Right kidney (tissue), 1 donor: ENCODE data around the gene DIAPH3.

Source experiments
- DNase-seq: peaks from one replicate; pipeline ENCODE4 v3.0.0-alpha.2; 2016

Gene DIAPH3

GRCh38 chr13:59867867-59868266 is 295.9 kb downstream of the DIAPH3 start:
- DNase-seq, result no peak

GRCh38 chr13:59865398-59865797 is 298.3 kb downstream of the DIAPH3 start:
- DNase-seq, result no peak

- no peak for DNase-seq
These were observed 300.1 kb downstream of the DIAPH3 start for GRCh38 chr13:59863621-59864020.

GRCh38 chr13:59861676-59862075 is 302.1 kb downstream of the DIAPH3 start:
- DNase-seq, result no peak

GRCh38 chr13:59856281-59856810 is 307.4 kb downstream of the DIAPH3 start:
- no peak for DNase-seq

- no peak for DNase-seq
These were observed 316.7 kb downstream of the DIAPH3 start for GRCh38 chr13:59846845-59847620.

GRCh38 chr13:59843040-59843439 is 320.7 kb downstream of the DIAPH3 start:
- no peak for DNase-seq

- DNase-seq, result no peak
These were observed 321.2 kb downstream of the DIAPH3 start for GRCh38 chr13:59842507-59842906.

- DNase-seq, result no peak
These were observed 324.5 kb downstream of the DIAPH3 start for GRCh38 chr13:59839186-59839585.

- no peak for DNase-seq
These were observed 326.6 kb downstream of the DIAPH3 start for GRCh38 chr13:59837101-59837500.

- no peak for DNase-seq
These were observed 328.2 kb downstream of the DIAPH3 start for GRCh38 chr13:59835569-59835968.

GRCh38 chr13:59834801-59835200 is 328.9 kb downstream of the DIAPH3 start:
- no peak for DNase-seq

- no peak for DNase-seq
These were observed 334.0 kb downstream of the DIAPH3 start for GRCh38 chr13:59829690-59830089.

- no peak for DNase-seq
These were observed 340.2 kb downstream of the DIAPH3 start for GRCh38 chr13:59823486-59823885.

GRCh38 chr13:59809564-59809963 is 354.2 kb downstream of the DIAPH3 start:
- DNase-seq, result no peak

GRCh38 chr13:59806801-59807200 is 356.9 kb downstream of the DIAPH3 start:
- DNase-seq, result no peak

GRCh38 chr13:59801107-59801880 is 362.4 kb downstream of the DIAPH3 start:
- no peak for DNase-seq

GRCh38 chr13:59793107-59793506 is 370.6 kb downstream of the DIAPH3 start:
- DNase-seq, result no peak

- no peak for DNase-seq
These were observed 373.1 kb downstream of the DIAPH3 start for GRCh38 chr13:59790626-59791025.

- no peak for DNase-seq
These were observed 374.2 kb downstream of the DIAPH3 start for GRCh38 chr13:59789558-59789957.

GRCh38 chr13:59787679-59788078 is 376.0 kb downstream of the DIAPH3 start:
- no peak for DNase-seq

GRCh38 chr13:59782696-59783095 is 381.0 kb downstream of the DIAPH3 start:
- no peak for DNase-seq

GRCh38 chr13:59780058-59780457 is 383.7 kb downstream of the DIAPH3 start:
- no peak for DNase-seq
